PFSK-1 (cell line): ENCODE data around the gene RBBP8.

ENCODE experiments used
- POLR2AphosphoS5 ChIP-seq: IDR thresholded peaks from 2 replicates; pipeline ENCODE4 v1.6.1; 2012; ENCODE audit warnings: low read depth, mild to moderate bottlenecking, control low read depth, low read length, moderate library complexity
- SIN3A ChIP-seq: IDR thresholded peaks from 2 replicates; pipeline ENCODE4 v1.6.1; 2012; ENCODE audit warnings: mild to moderate bottlenecking, low read length, moderate library complexity, borderline replicate concordance; ENCODE audit not compliant: insufficient read depth
- TAF1 ChIP-seq: IDR thresholded peaks from 2 replicates; pipeline ENCODE4 v1.6.1; 2012; ENCODE audit warnings: low read length, control low read depth, borderline replicate concordance; ENCODE audit not compliant: insufficient read depth

GRCh38 chr18:22974001-22974400, 40.9 kb downstream of the RBBP8 start:
- TF ChIP-seq SIN3A = no peak
- no peak for TF ChIP-seq POLR2AphosphoS5
- TF ChIP-seq TAF1 = no peak
